ENCODE results near the gene WNT5B.

Gene WNT5B

GRCh38 chr12:1646569-1647284, 17.7 kb downstream of the WNT5B start:
- in situ Hi-C loops (cut with HindIII; ENCODE audit: low sequenced_read_pairs): loop anchor here (5.0 kb wide), 1 partner anchor 146 kb away; no protein-coding TSS in a partner anchor

- in situ Hi-C loops (cut with HindIII; ENCODE audit: low sequenced_read_pairs): loop anchor here (5.0 kb wide), 1 partner anchor 145 kb away; no protein-coding TSS in a partner anchor
These were observed 18.2 kb downstream of the WNT5B start for GRCh38 chr12:1647285-1647669.

- in situ Hi-C loops (cut with HindIII; ENCODE audit: low sequenced_read_pairs): loop anchor here (25.0 kb wide), 1 partner anchor 312 kb away; no protein-coding TSS in a partner anchor
These were observed 21.4 kb downstream of the WNT5B start for GRCh38 chr12:1650260-1650977.

- in situ Hi-C loops (cut with HindIII; ENCODE audit: low sequenced_read_pairs): loop anchor here (25.0 kb wide), 1 partner anchor 311 kb away; no protein-coding TSS in a partner anchor
These were observed 21.9 kb downstream of the WNT5B start for GRCh38 chr12:1650978-1651361.

- in situ Hi-C loops (cut with HindIII; ENCODE audit: low sequenced_read_pairs): loop anchor here (25.0 kb wide), 1 partner anchor 310 kb away; no protein-coding TSS in a partner anchor
These were observed 22.9 kb downstream of the WNT5B start for GRCh38 chr12:1651946-1652345.

- in situ Hi-C loops (cut with HindIII; ENCODE audit: low sequenced_read_pairs): loop anchor here (25.0 kb wide), 1 partner anchor 307 kb away; no protein-coding TSS in a partner anchor
These were observed 26.3 kb downstream of the WNT5B start for GRCh38 chr12:1655225-1655788.

GRCh38 chr12:1656902-1657301, 27.9 kb downstream of the WNT5B start:
- in situ Hi-C loops (cut with HindIII; ENCODE audit: low sequenced_read_pairs): loop anchor here (25.0 kb wide), 1 partner anchor 305 kb away; no protein-coding TSS in a partner anchor

GRCh38 chr12:1657688-1658087, 28.7 kb downstream of the WNT5B start:
- in situ Hi-C loops (cut with HindIII; ENCODE audit: low sequenced_read_pairs): loop anchor here (25.0 kb wide), 1 partner anchor 305 kb away; no protein-coding TSS in a partner anchor

- in situ Hi-C loops (cut with HindIII; ENCODE audit: low sequenced_read_pairs): loop anchor here (25.0 kb wide), 1 partner anchor 302 kb away; no protein-coding TSS in a partner anchor
These were observed 31.5 kb downstream of the WNT5B start for GRCh38 chr12:1660304-1661187.

GRCh38 chr12:1661553-1662335, 32.7 kb downstream of the WNT5B start:
- in situ Hi-C loops (cut with HindIII; ENCODE audit: low sequenced_read_pairs): loop anchor here (25.0 kb wide), 1 partner anchor 301 kb away; no protein-coding TSS in a partner anchor

- in situ Hi-C loops (cut with HindIII; ENCODE audit: low sequenced_read_pairs): loop anchor here (25.0 kb wide), 1 partner anchor 299 kb away; no protein-coding TSS in a partner anchor
These were observed 33.9 kb downstream of the WNT5B start for GRCh38 chr12:1662761-1663439.

GRCh38 chr12:1663440-1664132, 34.6 kb downstream of the WNT5B start:
- in situ Hi-C loops (cut with HindIII; ENCODE audit: low sequenced_read_pairs): loop anchor here (25.0 kb wide), 1 partner anchor 299 kb away; no protein-coding TSS in a partner anchor

GRCh38 chr12:1665366-1665765, 36.3 kb downstream of the WNT5B start:
- in situ Hi-C loops (cut with HindIII; ENCODE audit: low sequenced_read_pairs): loop anchor here (25.0 kb wide), 1 partner anchor 297 kb away; no protein-coding TSS in a partner anchor

GRCh38 chr12:1666215-1666614, 37.2 kb downstream of the WNT5B start:
- in situ Hi-C loops (cut with HindIII; ENCODE audit: low sequenced_read_pairs): loop anchor here (25.0 kb wide), 1 partner anchor 296 kb away; no protein-coding TSS in a partner anchor

- in situ Hi-C loops (cut with HindIII; ENCODE audit: low sequenced_read_pairs): loop anchor here (25.0 kb wide), 1 partner anchor 296 kb away; no protein-coding TSS in a partner anchor
These were observed 37.7 kb downstream of the WNT5B start for GRCh38 chr12:1666685-1667162.

- in situ Hi-C loops (cut with HindIII; ENCODE audit: low sequenced_read_pairs): loop anchor here (25.0 kb wide), 1 partner anchor 293 kb away; no protein-coding TSS in a partner anchor
These were observed 40.0 kb downstream of the WNT5B start for GRCh38 chr12:1668833-1669543.
